Esophagus squamous epithelium (tissue), 5 donors: ENCODE results near the gene ASTN2. TPM values are rescaled to one million over a fixed set of nuclear protein-coding genes. Genes with fewer than 3 reads are reported as not detected.

Source experiments
- DNase-seq: peaks from one replicate; lab custom pipeline; 2025; lab: John Stamatoyannopoulos, UW
- H3K27ac ChIP-seq, 4 donors: fragments of 200-600 bp; sonication (generic); one replicate each; pipeline ENCODE4 v1.5.1; 2016 to 2019; ENCODE audit warnings: mild to moderate bottlenecking in 1 of 4
- H3K27me3 ChIP-seq, 4 donors: fragments of 200-600 bp; sonication (generic); 1 replicate in 3 of 4; 2 replicates in 1 of 4; pipeline versions ENCODE4 v1.5.1 to v1.6.0; 2017 to 2021; ENCODE audit warnings: antibody characterized with exemption in 1 of 4
- H3K36me3 ChIP-seq, 3 donors: fragments of 200-600 bp; sonication (generic); one replicate each; pipeline ENCODE4 v1.5.1; 2016 to 2019
- H3K4me1 ChIP-seq, 3 donors: fragments of 200-600 bp; sonication (generic); one replicate each; pipeline ENCODE4 v1.5.1; 2017 to 2019
- H3K4me3 ChIP-seq, 4 donors: fragments of 200-600 bp; sonication (generic); 1 replicate in 3 of 4; 2 replicates in 1 of 4; pipeline ENCODE4 v1.5.1; 2016 to 2019; ENCODE audit warnings: mild to moderate bottlenecking in 2 of 4, moderate library complexity in 1 of 4
- H3K9me3 ChIP-seq, 3 donors: fragments of 200-600 bp; sonication (generic); one replicate each; pipeline ENCODE4 v1.5.1; 2016 to 2019
- POLR2A ChIP-seq, 4 donors: fragments of 450-650 bp; IDR thresholded peaks; one replicate each; pipeline ENCODE4 v1.6.1; 2017; ENCODE audit warnings: antibody characterized with exemption in 4 of 4, mild to moderate bottlenecking in 4 of 4, moderate library complexity in 3 of 4
- WGBS, 2 donors: methylation state at CpG; one replicate each; pipeline ENCODE4 v1.1.5; 2018; 5-methylcytosine and 5-hydroxymethylcytosine counted together
- intact Hi-C: fragments of 100-400 bp; cut with DNase I; formaldehyde crosslinking; loops from one replicate; pipeline ENCODE4 v1.15.0; 2022
- total RNA-seq, 4 donors: library from RNA; depleted of rRNA; stranded (reverse); fragments of >200 nt; gene quantifications; one replicate each; pipeline ENCODE4 v1.1.0, GENCODE V29; 2016
- TF ChIP-seq, protein P1 (sequence below), 6 experiments: fragments of 450-650 bp in 4 of 6; fragments of 200-600 bp in 2 of 6; sonication (generic) in 2 of 6; IDR thresholded peaks; one replicate each; pipeline ENCODE4 v1.5.1; 2016 to 2019; ENCODE audit warnings: antibody characterized with exemption in 6 of 6, mild to moderate bottlenecking in 4 of 6, moderate library complexity in 4 of 6
- donor health status: DM: yes; HTN: yes; CAD: no.

ASTN2 gene
- total RNA-seq, 4 donors from 2014 or later: 0.13 to 1.9 (median 0.27) TPM; not detected in 1

DNA sequence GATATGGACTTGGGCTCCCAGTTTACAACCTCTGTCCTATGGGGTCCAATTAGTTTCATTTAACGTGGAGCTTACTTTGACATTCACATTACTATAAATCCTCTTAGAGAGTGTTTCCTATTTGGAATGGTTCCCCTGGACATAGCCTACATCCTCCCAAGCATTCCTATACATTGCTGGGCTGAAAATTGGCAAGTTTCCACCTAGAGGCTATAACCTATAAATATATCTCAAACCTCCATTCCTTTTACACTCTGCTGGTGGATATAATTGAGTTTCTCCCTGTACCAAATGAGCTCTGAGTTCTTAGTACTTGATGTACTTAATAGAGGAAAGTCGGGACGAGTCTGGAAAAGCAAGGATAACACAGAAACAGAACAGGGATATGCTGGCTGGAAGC lies 172.8 kb downstream of the ASTN2 start:
- H3K4me3 ChIP-seq: no peak overlapping the region
- intact Hi-C loops: no loop called here
- TF ChIP-seq, protein P1, sequence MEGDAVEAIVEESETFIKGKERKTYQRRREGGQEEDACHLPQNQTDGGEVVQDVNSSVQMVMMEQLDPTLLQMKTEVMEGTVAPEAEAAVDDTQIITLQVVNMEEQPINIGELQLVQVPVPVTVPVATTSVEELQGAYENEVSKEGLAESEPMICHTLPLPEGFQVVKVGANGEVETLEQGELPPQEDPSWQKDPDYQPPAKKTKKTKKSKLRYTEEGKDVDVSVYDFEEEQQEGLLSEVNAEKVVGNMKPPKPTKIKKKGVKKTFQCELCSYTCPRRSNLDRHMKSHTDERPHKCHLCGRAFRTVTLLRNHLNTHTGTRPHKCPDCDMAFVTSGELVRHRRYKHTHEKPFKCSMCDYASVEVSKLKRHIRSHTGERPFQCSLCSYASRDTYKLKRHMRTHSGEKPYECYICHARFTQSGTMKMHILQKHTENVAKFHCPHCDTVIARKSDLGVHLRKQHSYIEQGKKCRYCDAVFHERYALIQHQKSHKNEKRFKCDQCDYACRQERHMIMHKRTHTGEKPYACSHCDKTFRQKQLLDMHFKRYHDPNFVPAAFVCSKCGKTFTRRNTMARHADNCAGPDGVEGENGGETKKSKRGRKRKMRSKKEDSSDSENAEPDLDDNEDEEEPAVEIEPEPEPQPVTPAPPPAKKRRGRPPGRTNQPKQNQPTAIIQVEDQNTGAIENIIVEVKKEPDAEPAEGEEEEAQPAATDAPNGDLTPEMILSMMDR (IDR thresholded peaks at IDR 0.05): no peak
- no peak for TF ChIP-seq POLR2A (IDR thresholded peaks at IDR 0.05)

DNA sequence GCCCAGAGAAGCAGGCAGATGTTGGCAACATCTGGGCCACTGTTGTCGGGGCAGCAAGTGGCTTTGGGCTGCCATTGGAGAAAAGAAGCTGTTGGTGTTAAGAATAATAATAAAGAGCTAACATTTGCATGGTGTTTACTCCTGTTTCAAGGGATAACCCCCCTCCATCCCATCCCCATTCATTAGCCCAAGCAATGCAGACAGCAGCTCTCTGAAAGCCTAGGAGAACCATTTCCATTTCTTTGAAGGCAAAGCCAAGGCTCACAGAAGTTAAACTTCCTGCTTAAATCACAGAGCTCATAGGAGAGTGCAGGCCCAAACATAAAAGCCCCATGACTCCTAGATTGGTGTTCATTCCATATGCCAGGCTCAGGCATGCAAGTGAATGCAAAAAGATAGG lies 175.4 kb downstream of the ASTN2 start:
- DNase-seq: no peak
- H3K27me3 ChIP-seq: no peaks in the 10 kb centered on the region
- no peaks in the 10 kb centered on the region for H3K36me3 ChIP-seq
- H3K27ac ChIP-seq: no peak overlapping the region
- WGBS, 2 donors: 63 to 67% methylated on average over 1 of the region's 1 CpG
- no peak overlapping the region for H3K4me3 ChIP-seq
- TF ChIP-seq POLR2A (IDR thresholded peaks at IDR 0.05): no peak
- TF ChIP-seq, protein P1 (IDR thresholded peaks at IDR 0.05): no peak
- H3K4me1 ChIP-seq: no peaks in the 10 kb centered on the region
- intact Hi-C loops: no loop called here
- H3K9me3 ChIP-seq: no peaks in the 10 kb centered on the region

More for the DNA sequence above, 172.8 kb downstream of the ASTN2 start:
- H3K4me1 ChIP-seq: no peaks in the 10 kb centered on the region
- no peak overlapping the region for H3K27ac ChIP-seq
- no peaks in the 10 kb centered on the region for H3K27me3 ChIP-seq
- H3K36me3 ChIP-seq: no peaks in the 10 kb centered on the region
- no peaks in the 10 kb centered on the region for H3K9me3 ChIP-seq
- no peak for DNase-seq
- WGBS, 2 donors: 74 to 81% methylated on average over 3 of the region's 3 CpGs

DNA sequence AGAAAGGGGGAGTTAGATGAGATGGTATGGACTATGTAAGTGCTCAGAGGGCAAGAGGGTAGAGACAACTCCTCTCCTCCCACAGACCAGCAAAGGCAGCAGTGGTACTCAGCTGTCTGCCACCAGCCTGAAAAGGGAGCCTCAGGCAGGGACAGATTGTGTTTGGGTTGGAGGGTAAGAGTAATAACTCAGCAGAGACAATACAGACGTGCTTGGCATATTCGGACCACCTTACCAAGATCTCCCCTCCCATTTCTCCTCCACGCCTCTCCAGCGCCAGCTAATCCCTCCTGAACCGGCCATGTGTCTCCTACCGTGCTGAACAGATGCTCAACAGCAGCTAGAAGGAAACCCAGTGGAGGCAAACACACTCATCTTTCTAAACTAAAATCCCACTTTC lies 180.8 kb downstream of the ASTN2 start:
- H3K27ac ChIP-seq: no peak overlapping the region
- intact Hi-C loops: no loop called here
- H3K4me1 ChIP-seq: no peaks in the 10 kb centered on the region
- TF ChIP-seq, protein P1 (IDR thresholded peaks at IDR 0.05): no peak
- no peak for TF ChIP-seq POLR2A (IDR thresholded peaks at IDR 0.05)
- H3K9me3 ChIP-seq: no peaks in the 10 kb centered on the region
- no peaks in the 10 kb centered on the region for H3K27me3 ChIP-seq
- H3K4me3 ChIP-seq: no peak overlapping the region
- DNase-seq: no peak
- H3K36me3 ChIP-seq: no peaks in the 10 kb centered on the region
- 65 to 74% methylated on average over 6 of the region's 6 CpGs for WGBS, 2 donors

DNA sequence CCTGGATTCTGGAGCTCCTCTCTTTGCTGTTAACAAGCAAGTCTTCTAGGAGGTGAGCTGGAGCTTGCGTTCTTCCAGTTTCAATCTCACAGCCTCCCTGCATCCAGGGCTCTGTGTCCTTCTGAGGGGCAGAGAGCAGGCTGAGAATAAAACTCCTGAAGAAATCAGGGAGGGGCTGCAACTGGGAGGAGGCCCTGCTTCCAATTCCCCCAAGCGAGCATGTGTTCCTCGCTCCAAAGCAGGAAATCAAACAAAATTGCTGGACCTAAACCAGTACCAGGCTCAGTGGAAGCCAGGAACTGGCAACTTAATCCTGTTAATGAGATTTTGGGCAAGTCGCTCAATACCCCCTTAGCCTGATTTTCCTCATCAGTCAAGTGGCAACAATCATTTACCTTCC lies 181.8 kb downstream of the ASTN2 start:
- Histone ChIP-seq H3K4me1 (no peaks in the 10 kb centered on the region), H3K27me3 (no peaks in the 10 kb centered on the region), H3K27ac (no peak overlapping the region), H3K4me3 (no peak overlapping the region), H3K36me3 (no peaks in the 10 kb centered on the region), H3K9me3 (no peaks in the 10 kb centered on the region)
- TF ChIP-seq, protein P1 (IDR thresholded peaks at IDR 0.05): no peak
- TF ChIP-seq POLR2A (IDR thresholded peaks at IDR 0.05): no peak
- intact Hi-C loops: no loop called here
- 47 to 74% methylated on average over 3 to 4 of the region's 4 CpGs for WGBS, 2 donors
- DNase-seq: no peak

DNA sequence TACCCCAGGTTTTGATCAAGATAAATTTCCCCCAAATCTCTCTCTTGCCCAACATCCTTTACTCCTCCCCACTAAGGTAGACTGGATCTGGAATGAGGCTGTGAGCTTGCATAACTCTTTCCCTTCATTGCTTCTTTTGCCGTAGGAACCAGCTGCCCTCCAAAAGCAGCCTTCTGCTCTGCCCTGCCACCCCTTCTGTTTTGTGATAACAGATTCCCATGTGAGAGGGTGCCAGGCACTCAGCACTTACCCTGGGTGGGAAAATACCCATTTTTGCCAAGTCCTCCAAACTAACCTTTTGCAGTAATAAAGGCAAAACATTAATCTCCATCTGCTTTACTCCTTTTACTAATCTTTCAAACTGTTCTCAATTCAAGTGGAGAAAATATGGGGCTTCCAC lies 182.6 kb downstream of the ASTN2 start:
- Histone ChIP-seq H3K4me3 (no peak overlapping the region), H3K36me3 (no peaks in the 10 kb centered on the region), H3K27me3 (no peaks in the 10 kb centered on the region), H3K9me3 (no peaks in the 10 kb centered on the region), H3K27ac (no peak overlapping the region), H3K4me1 (no peaks in the 10 kb centered on the region)
- DNase-seq: no peak
- 60 to 69% methylated on average over 1 of the region's 1 CpG for WGBS, 2 donors
- intact Hi-C loops: no loop called here
- TF ChIP-seq, protein P1 (IDR thresholded peaks at IDR 0.05): no peak
- TF ChIP-seq POLR2A (IDR thresholded peaks at IDR 0.05): no peak
